Left lobe of liver (tissue), 2 donors: ENCODE results near the gene GLCE. TPM values are rescaled to one million over a fixed set of nuclear protein-coding genes. Genes with fewer than 3 reads are reported as not detected.
"Not testable (repeated sequence)": the region's sequence is repeated elsewhere in the genome, so short reads cannot be mapped to it uniquely, and the experiment has no call there.

Experiments used
- ATAC-seq: fragments of 200-7000 bp; cut with Tn5 transposase; one replicate; pipeline ENCODE4 v1.9.1; 2020; ENCODE audit warnings: mild to moderate bottlenecking, moderate library complexity
- DNase-seq: peaks from one replicate; pipeline ENCODE4 v3.0.0-alpha.2; 2020; ENCODE audit warnings: low spot score
- total RNA-seq: library from RNA; stranded (reverse); gene quantifications from one replicate; pipeline ENCODE4 v1.2.1, GENCODE V29; 2021
- donor health status: DM: no; HTN: no; CAD: no; lungs with moderate emphysema.
- donor health status: DM: no; HTN: yes; CAD: no.

GLCE gene
- total RNA-seq, 1 donor from 2014 or later, result 11.6 TPM

- DNase-seq, result no peak
- ATAC-seq, result no peak
These were observed 25.6 kb upstream of the GLCE start for GRCh38 chr15:69134791-69135190.

GRCh38 chr15:69135499-69135898, 24.9 kb upstream of the GLCE start:
- DNase-seq (no peak), ATAC-seq (no peak)

- no peak for DNase-seq
- ATAC-seq, result no peak
These were observed 21.5 kb upstream of the GLCE start for GRCh38 chr15:69138963-69139362.

GRCh38 chr15:69140306-69140705, 20.1 kb upstream of the GLCE start:
- no peak for DNase-seq
- ATAC-seq, result no peak

- peak; percentile 61 for ATAC-seq
These were observed 19.1 kb upstream of the GLCE start for GRCh38 chr15:69141286-69141701.

GRCh38 chr15:69141833-69142232, 18.6 kb upstream of the GLCE start:
- DNase-seq (no peak), ATAC-seq (no peak)

More at GRCh38 chr15:69141286-69141701, 19.1 kb upstream of the GLCE start:
- no peak for DNase-seq

- DNase-seq (no peak), ATAC-seq (no peak)
These were observed 16.5 kb upstream of the GLCE start for GRCh38 chr15:69143756-69144436.

GRCh38 chr15:69144530-69144929, 15.9 kb upstream of the GLCE start:
- DNase-seq, result no peak
- ATAC-seq, result no peak

GRCh38 chr15:69145149-69145693, 15.2 kb upstream of the GLCE start:
- DNase-seq (no peak), ATAC-seq (no peak)

GRCh38 chr15:69145694-69146492, 14.5 kb upstream of the GLCE start:
- DNase-seq (no peak), ATAC-seq (no peak)

- no peak for DNase-seq
These were observed 13.6 kb upstream of the GLCE start for GRCh38 chr15:69146724-69147435.

GRCh38 chr15:69148465-69148864, 12.0 kb upstream of the GLCE start:
- ATAC-seq (no peak), DNase-seq (no peak)

More at GRCh38 chr15:69146724-69147435, 13.6 kb upstream of the GLCE start:
- no peak for ATAC-seq

- ATAC-seq (no peak), DNase-seq (no peak)
These were observed 11.3 kb upstream of the GLCE start for GRCh38 chr15:69149163-69149562.

GRCh38 chr15:69149803-69150202, 10.6 kb upstream of the GLCE start:
- DNase-seq, result no peak
- no peak for ATAC-seq

GRCh38 chr15:69150336-69150735, 10.1 kb upstream of the GLCE start:
- ATAC-seq, result no peak
- no peak for DNase-seq

GRCh38 chr15:69150841-69151240, 9.6 kb upstream of the GLCE start:
- DNase-seq (no peak), ATAC-seq (no peak)

- DNase-seq, result no peak
- ATAC-seq, result no peak
These were observed 7.4 kb upstream of the GLCE start for GRCh38 chr15:69153046-69153445.

- not testable (repeated sequence) for DNase-seq, ATAC-seq
These were observed 6.8 kb upstream of the GLCE start for GRCh38 chr15:69153587-69153986.

GRCh38 chr15:69154078-69154477, 6.4 kb upstream of the GLCE start:
- no peak for DNase-seq
- ATAC-seq, result no peak

- ATAC-seq (no peak), DNase-seq (no peak)
These were observed 5.8 kb upstream of the GLCE start for GRCh38 chr15:69154684-69155083.

- no peak for DNase-seq
- no peak for ATAC-seq
These were observed 3.6 kb upstream of the GLCE start for GRCh38 chr15:69156736-69157381.
